Panc1 (cell line): ENCODE data around the gene ERC2. TPM values are rescaled to one million over a fixed set of nuclear protein-coding genes. Genes with fewer than 3 reads are reported as not detected.

ENCODE experiments used
- ATAC-seq: fragments of 200-7000 bp; cut with Tn5 transposase; 2 replicates; pipeline ENCODE4 v1.9.1; 2020; ENCODE audit warnings: mild to moderate bottlenecking, moderate library complexity
- BruUV-seq: library from RNA; stranded (reverse); fragments of 400-500 nt; replicated peaks from 2 replicates; lab custom pipeline; 2021; lab: Mats Ljungman, UMichigan
- CTCF ChIA-PET: fragments of 300-600 bp; sonication (Branson Sonifier 250); formaldehyde crosslinking; loops from one replicate; lab custom pipeline; 2022; ENCODE audit warnings: antibody characterized with exemption; lab: Charles Lee
- POLR2A ChIA-PET: fragments of 300-600 bp; sonication (Branson Sonifier 250); formaldehyde crosslinking; loops from one replicate; lab custom pipeline; 2022; ENCODE audit warnings: antibody characterized with exemption; lab: Charles Lee
- DNase-seq: peaks from one replicate; pipeline ENCODE4 v3.0.0-alpha.2; 2010; ENCODE audit warnings: low read depth, low spot score
- H3K27ac ChIP-seq: 2 replicates; pipeline ENCODE4 v1.5.1; 2011; ENCODE audit warnings: mild to moderate bottlenecking, low read length, inconsistent platforms
- H3K27me3 ChIP-seq: fragments of 200-500 bp; sonication (Bioruptor generic); 2 replicates; pipeline ENCODE4 v1.6.0; 2014; ENCODE audit warnings: low read length, inconsistent platforms; ENCODE audit not compliant: control insufficient read depth, insufficient read depth
- H3K36me3 ChIP-seq: fragments of 200-500 bp; sonication (Bioruptor generic); 2 replicates; pipeline ENCODE4 v1.5.1; 2014; ENCODE audit warnings: inconsistent platforms, mild to moderate bottlenecking, low read length, moderate library complexity; ENCODE audit not compliant: control insufficient read depth, insufficient read depth
- H3K4me1 ChIP-seq: 2 replicates; pipeline ENCODE4 v1.5.1; 2011; ENCODE audit warnings: inconsistent platforms, mild to moderate bottlenecking, low read length, moderate library complexity; ENCODE audit not compliant: control insufficient read depth, insufficient read depth
- H3K4me3 ChIP-seq, 2 experiments: 2 replicates each; pipeline ENCODE4 v1.5.1; 2011 to 2012; ENCODE audit warnings: low read depth in 2 of 2, low read length in 2 of 2, mild to moderate bottlenecking in 2 of 2, inconsistent platforms in 1 of 2, moderate library complexity in 1 of 2
- H3K9me3 ChIP-seq: fragments of 200-500 bp; sonication (Bioruptor generic); 2 replicates; pipeline ENCODE4 v1.5.1; 2014; ENCODE audit warnings: low read depth, mild to moderate bottlenecking, inconsistent platforms, low read length, moderate library complexity; ENCODE audit not compliant: control insufficient read depth, insufficient read depth
- CTCF ChIP-seq: fragments of 450-650 bp; IDR thresholded peaks from 2 replicates; pipeline ENCODE4 v1.5.1; 2017; ENCODE audit warnings: mild to moderate bottlenecking
- POLR2AphosphoS5 ChIP-seq: IDR thresholded peaks from 2 replicates; pipeline ENCODE4 v1.6.1; 2012; ENCODE audit warnings: mild to moderate bottlenecking, low read depth, low read length, moderate library complexity
- SIN3A ChIP-seq: IDR thresholded peaks from 2 replicates; pipeline ENCODE4 v1.6.1; 2012; ENCODE audit warnings: low read depth, mild to moderate bottlenecking, low read length, moderate library complexity, borderline replicate concordance; ENCODE audit not compliant: insufficient read depth
- TCF7L2 ChIP-seq: IDR thresholded peaks from 2 replicates; pipeline ENCODE4 v1.6.1; 2011; ENCODE audit warnings: mild to moderate bottlenecking, low read depth, low read length, inconsistent platforms
- in situ Hi-C: cut with HindIII; loops from 2 replicates; pipeline ENCODE4 v1.10.0; 2016; ENCODE audit warnings: low sequenced_read_pairs, low pct_unique_long_range_greater_than_20kb
- intact Hi-C: fragments of 100-400 bp; cut with micrococcal nuclease; formaldehyde crosslinking; loops from one replicate; pipeline ENCODE4 v1.10.0; 2022; ENCODE audit not compliant: unreplicated experiment
- total RNA-seq: library from RNA; stranded (reverse); gene quantifications from one replicate; pipeline ENCODE4 v1.2.1, GENCODE V29; 2021; ENCODE audit not compliant: unreplicated experiment
- TF ChIP-seq, protein P1 (sequence below), 2 experiments: IDR thresholded peaks; 2 replicates each; pipeline ENCODE4 v1.6.1; 2011 to 2012; ENCODE audit warnings: low read depth in 2 of 2, control low read depth in 1 of 2, low read length in 1 of 2, mild to moderate bottlenecking in 1 of 2, moderate library complexity in 1 of 2; ENCODE audit not compliant: insufficient read depth in 1 of 2

Gene ERC2
- total RNA-seq, 1 experiment from 2014 or later = 0.33 TPM

DNA sequence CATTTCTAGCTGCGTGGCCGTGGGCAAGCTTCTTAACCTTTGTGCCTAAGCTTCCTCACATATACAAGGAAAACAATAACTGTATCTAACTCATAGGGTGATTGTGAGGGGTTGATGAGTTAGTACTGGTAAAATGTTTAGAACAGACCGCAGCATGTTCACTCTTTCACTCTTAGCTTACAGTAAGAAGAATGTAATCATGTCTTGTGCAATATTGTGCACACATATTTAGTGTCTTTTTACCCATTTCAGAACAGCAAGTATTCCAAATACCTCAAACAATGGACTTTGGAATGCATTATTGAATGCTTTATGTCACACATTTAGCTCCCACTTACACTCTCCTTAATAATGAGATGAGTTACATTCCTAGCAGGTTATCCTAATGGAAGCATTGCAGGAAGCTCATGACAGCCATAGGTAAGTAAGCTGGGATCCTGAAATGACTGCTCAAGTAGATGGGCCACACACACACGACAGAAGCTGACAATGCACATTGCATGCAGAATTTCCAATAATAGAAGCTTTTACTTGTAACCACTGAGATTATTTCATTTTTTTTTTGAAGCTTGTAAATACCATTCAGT lies 512.3 kb downstream of the ERC2 start:
- Histone ChIP-seq H3K9me3 (no peaks in the 10 kb centered on the region), H3K27me3 (no peaks in the 10 kb centered on the region), H3K27ac (no peak overlapping the region), H3K36me3 (no peaks in the 10 kb centered on the region), H3K4me3 (no peak overlapping the region), H3K4me1 (no peaks in the 10 kb centered on the region)
- POLR2A ChIA-PET = no interaction called here
- no TSS peak for BruUV-seq
- intact Hi-C loops = no loop called here
- CTCF ChIA-PET = no interaction called here
- no peak for ATAC-seq
- in situ Hi-C loops = no loop called here
- no peak for DNase-seq
- TF ChIP-seq, protein P1, sequence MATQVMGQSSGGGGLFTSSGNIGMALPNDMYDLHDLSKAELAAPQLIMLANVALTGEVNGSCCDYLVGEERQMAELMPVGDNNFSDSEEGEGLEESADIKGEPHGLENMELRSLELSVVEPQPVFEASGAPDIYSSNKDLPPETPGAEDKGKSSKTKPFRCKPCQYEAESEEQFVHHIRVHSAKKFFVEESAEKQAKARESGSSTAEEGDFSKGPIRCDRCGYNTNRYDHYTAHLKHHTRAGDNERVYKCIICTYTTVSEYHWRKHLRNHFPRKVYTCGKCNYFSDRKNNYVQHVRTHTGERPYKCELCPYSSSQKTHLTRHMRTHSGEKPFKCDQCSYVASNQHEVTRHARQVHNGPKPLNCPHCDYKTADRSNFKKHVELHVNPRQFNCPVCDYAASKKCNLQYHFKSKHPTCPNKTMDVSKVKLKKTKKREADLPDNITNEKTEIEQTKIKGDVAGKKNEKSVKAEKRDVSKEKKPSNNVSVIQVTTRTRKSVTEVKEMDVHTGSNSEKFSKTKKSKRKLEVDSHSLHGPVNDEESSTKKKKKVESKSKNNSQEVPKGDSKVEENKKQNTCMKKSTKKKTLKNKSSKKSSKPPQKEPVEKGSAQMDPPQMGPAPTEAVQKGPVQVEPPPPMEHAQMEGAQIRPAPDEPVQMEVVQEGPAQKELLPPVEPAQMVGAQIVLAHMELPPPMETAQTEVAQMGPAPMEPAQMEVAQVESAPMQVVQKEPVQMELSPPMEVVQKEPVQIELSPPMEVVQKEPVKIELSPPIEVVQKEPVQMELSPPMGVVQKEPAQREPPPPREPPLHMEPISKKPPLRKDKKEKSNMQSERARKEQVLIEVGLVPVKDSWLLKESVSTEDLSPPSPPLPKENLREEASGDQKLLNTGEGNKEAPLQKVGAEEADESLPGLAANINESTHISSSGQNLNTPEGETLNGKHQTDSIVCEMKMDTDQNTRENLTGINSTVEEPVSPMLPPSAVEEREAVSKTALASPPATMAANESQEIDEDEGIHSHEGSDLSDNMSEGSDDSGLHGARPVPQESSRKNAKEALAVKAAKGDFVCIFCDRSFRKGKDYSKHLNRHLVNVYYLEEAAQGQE (IDR thresholded peaks at IDR 0.05; ENCODE audit: insufficient read depth in 1 of 2, low read depth in 2 of 2, low read length in 1 of 2) = no peak
- TF ChIP-seq TCF7L2 = no peak
- TF ChIP-seq POLR2AphosphoS5 = no peak
- no peak for TF ChIP-seq SIN3A
- no peak for TF ChIP-seq CTCF

DNA sequence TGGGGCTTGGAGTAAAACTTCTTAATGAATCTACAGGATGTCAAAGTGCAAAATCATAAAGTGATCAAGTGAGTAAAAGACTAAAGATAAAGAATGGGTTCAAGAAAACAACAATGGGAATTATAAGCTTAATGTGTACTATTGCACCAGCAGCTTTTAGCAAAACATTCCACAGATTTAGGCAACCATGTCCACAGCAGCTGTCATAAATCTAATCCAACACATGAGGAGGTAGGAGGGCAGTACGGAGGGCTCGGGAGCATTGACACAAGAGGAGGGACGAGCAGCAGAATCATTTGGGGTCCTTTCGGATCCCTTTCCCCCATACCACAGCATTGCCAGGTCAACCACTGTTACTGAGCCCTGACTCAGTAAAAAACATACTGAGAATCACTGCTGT lies 516.9 kb downstream of the ERC2 start:
- Histone ChIP-seq H3K36me3 (no peaks in the 10 kb centered on the region), H3K4me1 (no peaks in the 10 kb centered on the region), H3K27ac (no peak overlapping the region), H3K4me3 (no peak overlapping the region), H3K9me3 (no peaks in the 10 kb centered on the region), H3K27me3 (no peaks in the 10 kb centered on the region)
- DNase-seq (no peak), ATAC-seq (no peak)
- no TSS peak for BruUV-seq
- ChIA-PET CTCF (no interaction called here), POLR2A (no interaction called here)
- in situ Hi-C loops = no loop called here
- TF ChIP-seq POLR2AphosphoS5 = no peak
- TF ChIP-seq SIN3A = no peak
- TF ChIP-seq, protein P1 (IDR thresholded peaks at IDR 0.05; ENCODE audit: insufficient read depth in 1 of 2, low read depth in 2 of 2, low read length in 1 of 2) = no peak
- intact Hi-C loops = no loop called here
